Keratinocyte (primary cell): ENCODE data around the gene AMBRA1. TPM values are rescaled to one million over a fixed set of nuclear protein-coding genes. Genes with fewer than 3 reads are reported as not detected.

Source experiments
- DNase-seq: peaks from one replicate; pipeline ENCODE4 v3.0.0-alpha.2; 2011; ENCODE audit warnings: low read depth, missing footprints, low spot score
- FAIRE-seq: peaks from 2 replicates; lab custom pipeline; 2011; peaks lifted over from hg19 to GRCh38; lab: Jason Lieb, UNC
- H2AFZ ChIP-seq: 2 replicates; pipeline ENCODE4 v1.6.0; 2012; ENCODE audit warnings: low read length, control low read depth, inconsistent platforms; ENCODE audit not compliant: control insufficient read depth
- H3K27ac ChIP-seq: 2 replicates; pipeline ENCODE4 v1.5.1; 2011; ENCODE audit warnings: low read length; ENCODE audit not compliant: control insufficient read depth, insufficient read depth
- H3K27me3 ChIP-seq: 3 replicates; pipeline ENCODE4 v1.6.0; 2011; ENCODE audit warnings: low read length; ENCODE audit not compliant: control insufficient read depth, insufficient read depth; ENCODE audit errors: extremely low read depth
- H3K36me3 ChIP-seq, 2 experiments: 2 replicates in 1 of 2; 3 replicates in 1 of 2; pipeline ENCODE4 v1.5.1; 2011; ENCODE audit warnings: low read length in 2 of 2, mild to moderate bottlenecking in 1 of 2; ENCODE audit not compliant: control insufficient read depth in 2 of 2, insufficient read depth in 2 of 2; ENCODE audit errors: extremely low read depth in 1 of 2
- H3K4me1 ChIP-seq: 3 replicates; pipeline ENCODE4 v1.5.1; 2011; ENCODE audit warnings: low read length; ENCODE audit not compliant: control insufficient read depth, insufficient read depth; ENCODE audit errors: extremely low read depth
- H3K4me2 ChIP-seq: 3 replicates; pipeline ENCODE4 v1.6.0; 2011; ENCODE audit warnings: low read depth, low read length; ENCODE audit not compliant: control insufficient read depth, insufficient read depth; ENCODE audit errors: extremely low read depth
- H3K4me3 ChIP-seq, 3 experiments: fragments of 200-600 bp in 1 of 3; sonication (generic) in 1 of 3; 2 replicates in 2 of 3; 3 replicates in 1 of 3; pipeline ENCODE4 v1.5.1; 2011 to 2016; ENCODE audit warnings: low read length in 3 of 3, mild to moderate bottlenecking in 3 of 3, control low read depth in 2 of 3, inconsistent platforms in 1 of 3, low read depth in 1 of 3, mixed read lengths in 1 of 3, mixed run types in 1 of 3, moderate library complexity in 1 of 3; ENCODE audit not compliant: control insufficient read depth in 2 of 3, insufficient read depth in 2 of 3; ENCODE audit errors: extremely low read depth in 1 of 3
- H3K79me2 ChIP-seq: 2 replicates; pipeline ENCODE4 v1.6.0; 2012; ENCODE audit warnings: low read length; ENCODE audit not compliant: control insufficient read depth, insufficient read depth
- H3K9ac ChIP-seq: 3 replicates; pipeline ENCODE4 v1.6.0; 2011; ENCODE audit warnings: low read length; ENCODE audit not compliant: control insufficient read depth, insufficient read depth; ENCODE audit errors: extremely low read depth
- H3K9me1 ChIP-seq: 3 replicates; pipeline ENCODE4 v1.6.0; 2011; ENCODE audit warnings: low read length; ENCODE audit not compliant: control insufficient read depth, insufficient read depth; ENCODE audit errors: extremely low read depth
- H3K9me3 ChIP-seq: 2 replicates; pipeline ENCODE4 v1.5.1; 2012; ENCODE audit warnings: low read depth, low read length; ENCODE audit not compliant: control insufficient read depth
- H4K20me1 ChIP-seq: 3 replicates; pipeline ENCODE4 v1.6.0; 2011; ENCODE audit warnings: low read length; ENCODE audit not compliant: control insufficient read depth, insufficient read depth; ENCODE audit errors: extremely low read depth
- CTCF ChIP-seq, 3 experiments: IDR thresholded peaks in 1 of 3; conservative IDR thresholded peaks in 1 of 3; optimal IDR thresholded peaks in 1 of 3; 2 replicates in 2 of 3; 3 replicates in 1 of 3; pipeline versions ENCODE3 to v1.5.1; 2011; ENCODE audit warnings: low read length in 3 of 3, mild to moderate bottlenecking in 3 of 3, moderate library complexity in 2 of 3, control low read depth in 1 of 3, inconsistent platforms in 1 of 3; ENCODE audit not compliant: insufficient read depth in 2 of 3; ENCODE audit errors: extremely low read depth in 1 of 3
- EZH2 ChIP-seq: IDR thresholded peaks from one replicate; pipeline ENCODE4 v1.6.1; 2012; ENCODE audit warnings: inconsistent platforms, mild to moderate bottlenecking, low read length, moderate library complexity
- dilution Hi-C: fragments of 300-500 bp; cut with MboI; formaldehyde crosslinking; loops from one replicate; pipeline ENCODE4 v1.7.0; 2020; ENCODE audit warnings: low sequenced_read_pairs; ENCODE audit not compliant: extremely low pct_ligation_motif_present
- polyA plus RNA-seq, 5 experiments: library from polyadenylated mRNA; depleted of rRNA in 3 of 5; stranded (reverse) in 3 of 5; stranded (forward) in 1 of 5; unstranded in 1 of 5; fragments of >200 nt; gene quantifications; 1 replicate in 1 of 5; 2 replicates in 3 of 5; 3 replicates in 1 of 5; pipeline versions ENCODE4 v1.2.1 to v1.2.3, GENCODE V29; 2011 to 2012; ENCODE audit warnings: missing spikeins in 2 of 5, low read depth in 1 of 5, low replicate concordance in 1 of 5

AMBRA1 gene
- polyA plus RNA-seq, 1 donor (not counting 4 experiments of a cell fraction or from before 2014, with no cell fraction given) = 10.5 TPM

GRCh38 chr11:46511342-46511741, 82.5 kb downstream of the AMBRA1 start:
- Histone ChIP-seq H3K4me3 (no peak overlapping the region), H3K9ac (no peak overlapping the region), H3K4me2 (no peak overlapping the region), H3K4me1 (peaks cover 18% of the 10 kb centered on the region), H3K9me3 (no peaks in the 10 kb centered on the region), H3K79me2 (peaks cover 24% of the 10 kb centered on the region), H3K27me3 (no peaks in the 10 kb centered on the region), H3K36me3 (peaks cover 7 to 15% of the 10 kb centered on the region in 2 experiments), H3K27ac (no peak overlapping the region), H4K20me1 (peaks cover 7% of the 10 kb centered on the region), H2AFZ (no peak overlapping the region), H3K9me1 (no peaks in the 10 kb centered on the region)
- no peak for TF ChIP-seq CTCF (optimal IDR thresholded peaks at IDR 0.05 in 1 of 3, IDR thresholded peaks at IDR 0.05 in 1 of 3, conservative IDR thresholded peaks at IDR 0.05 in 1 of 3; ENCODE audit: extremely low read depth in 1 of 3, insufficient read depth in 2 of 3, low read length in 3 of 3)
- no peak for TF ChIP-seq EZH2
- DNase-seq = no peak
- no peak for FAIRE-seq
- dilution Hi-C loops = no loop called here

GRCh38 chr11:46508360-46508759, 85.5 kb downstream of the AMBRA1 start:
- no peak overlapping the region for H3K4me2 ChIP-seq
- peaks cover 4% of the 10 kb centered on the region for H3K4me1 ChIP-seq
- no peak for DNase-seq
- H3K36me3 ChIP-seq = peaks cover 11 to 15% of the 10 kb centered on the region in 2 experiments
- no peaks in the 10 kb centered on the region for H3K27me3 ChIP-seq
- H4K20me1 ChIP-seq = peaks cover under 1% of the 10 kb centered on the region
- TF ChIP-seq CTCF (optimal IDR thresholded peaks at IDR 0.05 in 1 of 3, IDR thresholded peaks at IDR 0.05 in 1 of 3, conservative IDR thresholded peaks at IDR 0.05 in 1 of 3; ENCODE audit: extremely low read depth in 1 of 3, insufficient read depth in 2 of 3, low read length in 3 of 3) (no peak), EZH2 (no peak)
- H3K9me1 ChIP-seq = no peaks in the 10 kb centered on the region
- no peak overlapping the region for H3K9ac ChIP-seq
- H3K9me3 ChIP-seq = no peaks in the 10 kb centered on the region
- no peak overlapping the region for H3K4me3 ChIP-seq
- peaks cover 7% of the 10 kb centered on the region for H3K79me2 ChIP-seq
- no peak overlapping the region for H3K27ac ChIP-seq
- FAIRE-seq = no peak
- dilution Hi-C loops = no loop called here
- no peak overlapping the region for H2AFZ ChIP-seq
